NCI-H2227 treated with DMSO at 0.1 percent for 48 hours (cell line): ENCODE results near the gene PI4KB.
"Not testable (repeated sequence)": the region's sequence is repeated elsewhere in the genome, so short reads cannot be mapped to it uniquely, and the experiment has no call there.

Experiments
- DNase-seq: peaks from one replicate; lab custom pipeline; 2025; lab: John Stamatoyannopoulos, UW

PI4KB gene

GRCh38 chr1:151281225-151281968 lies 45.8 kb downstream of the PI4KB start:
- DNase-seq = peak; percentile 97

- DNase-seq = no peak
These were observed 50.0 kb downstream of the PI4KB start for GRCh38 chr1:151277249-151277648.

GRCh38 chr1:151275341-151275740 lies 51.9 kb downstream of the PI4KB start:
- DNase-seq = not testable (repeated sequence)

GRCh38 chr1:151273924-151274466 lies 53.2 kb downstream of the PI4KB start:
- DNase-seq = no peak

- DNase-seq = no peak
These were observed 59.5 kb downstream of the PI4KB start for GRCh38 chr1:151267760-151268159.

GRCh38 chr1:151266821-151267220 lies 60.4 kb downstream of the PI4KB start:
- DNase-seq = no peak

GRCh38 chr1:151266315-151266714 lies 60.9 kb downstream of the PI4KB start:
- no peak for DNase-seq

- no peak for DNase-seq
These were observed 61.6 kb downstream of the PI4KB start for GRCh38 chr1:151265446-151266236.

- DNase-seq = no peak
These were observed 67.9 kb downstream of the PI4KB start for GRCh38 chr1:151259351-151259750.

- DNase-seq = no peak
These were observed 71.8 kb downstream of the PI4KB start for GRCh38 chr1:151255381-151255780.

- peak; percentile 99 for DNase-seq
These were observed 72.7 kb downstream of the PI4KB start, which contains the start of gene PSMD4 for GRCh38 chr1:151254217-151255213. Gene PSMD4, plus strand, starts transcription at chr1:151254734. Its CDS starts 49 bp downstream, at chr1:151254783.

GRCh38 chr1:151251656-151252470 lies 75.4 kb downstream of the PI4KB start:
- peak; percentile 82 for DNase-seq

GRCh38 chr1:151246786-151247185 lies 80.4 kb downstream of the PI4KB start:
- no peak for DNase-seq

GRCh38 chr1:151243683-151244216 lies 83.5 kb downstream of the PI4KB start:
- DNase-seq = no peak

GRCh38 chr1:151242442-151242841 lies 84.8 kb downstream of the PI4KB start:
- DNase-seq = no peak
